MM.1S (cell line): ENCODE measurements around the gene ADIPOR2.

ENCODE experiments used
- DNase-seq: peaks from one replicate; pipeline ENCODE4 v3.0.0-alpha.2; 2015
- H2AFZ ChIP-seq: fragments of 300-600 bp; sonication (generic); 2 replicates; pipeline ENCODE4 v1.6.0; 2016; ENCODE audit warnings: antibody characterized with exemption, low read length
- H3F3A ChIP-seq: fragments of 300-600 bp; sonication (generic); 2 replicates; pipeline ENCODE4 v1.6.1; 2016; ENCODE audit warnings: mild to moderate bottlenecking, antibody characterized with exemption, low read length, moderate library complexity, mixed read lengths; ENCODE audit not compliant: insufficient read depth
- H3K27ac ChIP-seq: fragments of 300-600 bp; sonication (generic); 2 replicates; pipeline ENCODE4 v1.5.1; 2016; ENCODE audit warnings: mild to moderate bottlenecking, low read length
- H3K27me3 ChIP-seq: fragments of 300-600 bp; sonication (generic); replicated peaks from 2 replicates; pipeline ENCODE4 v1.6.0; 2016; ENCODE audit warnings: low read length; ENCODE audit not compliant: insufficient read depth
- H3K36me3 ChIP-seq: fragments of 300-600 bp; sonication (generic); replicated peaks from 2 replicates; pipeline ENCODE4 v1.6.1; 2016; ENCODE audit warnings: mild to moderate bottlenecking, low read length, mixed read lengths; ENCODE audit not compliant: insufficient read depth
- H3K4me1 ChIP-seq: fragments of 300-600 bp; sonication (generic); 2 replicates; pipeline ENCODE4 v1.6.1; 2016; ENCODE audit warnings: low read length, mixed read lengths
- H3K4me2 ChIP-seq: fragments of 300-600 bp; sonication (generic); 2 replicates; pipeline ENCODE4 v1.6.0; 2016; ENCODE audit warnings: low read depth, low read length
- H3K4me3 ChIP-seq: fragments of 300-600 bp; sonication (generic); 2 replicates; pipeline ENCODE4 v1.5.1; 2016; ENCODE audit warnings: low read length, mixed read lengths
- H3K79me2 ChIP-seq: fragments of 300-600 bp; sonication (generic); 2 replicates; pipeline ENCODE4 v1.6.1; 2016; ENCODE audit warnings: mixed run types, low read length, mixed read lengths
- H3K9ac ChIP-seq: fragments of 300-600 bp; sonication (generic); 2 replicates; pipeline ENCODE4 v1.6.1; 2016; ENCODE audit warnings: low read length, mixed read lengths
- H3K9me2 ChIP-seq: fragments of 300-600 bp; sonication (generic); replicated peaks from 2 replicates; pipeline ENCODE4 v1.6.1; 2016; ENCODE audit warnings: mild to moderate bottlenecking, low read length, mixed read lengths; ENCODE audit not compliant: insufficient read depth
- H3K9me3 ChIP-seq: fragments of 300-600 bp; sonication (generic); replicated peaks from 2 replicates; pipeline ENCODE4 v1.6.1; 2016; ENCODE audit warnings: mild to moderate bottlenecking, low read length, mixed read lengths; ENCODE audit not compliant: insufficient read depth
- H4K20me1 ChIP-seq: fragments of 300-600 bp; sonication (generic); 2 replicates; pipeline ENCODE4 v1.6.1; 2016; ENCODE audit warnings: mild to moderate bottlenecking, low read length, moderate library complexity, mixed read lengths; ENCODE audit not compliant: insufficient read depth
- CTCF ChIP-seq: fragments of 300-600 bp; sonication (generic); IDR thresholded peaks from 2 replicates; pipeline ENCODE4 v1.5.1; 2016; ENCODE audit warnings: antibody characterized with exemption, low read length, mixed read lengths
- EZH2 ChIP-seq: fragments of 300-600 bp; sonication (generic); optimal IDR thresholded peaks from 2 replicates; pipeline ENCODE3; 2017; ENCODE audit warnings: low read depth, mild to moderate bottlenecking, antibody characterized with exemption, low read length, mixed read lengths
- EZH2phosphoT487 ChIP-seq: fragments of 300-600 bp; sonication (generic); IDR thresholded peaks from 2 replicates; pipeline ENCODE4 v1.6.1; 2018; ENCODE audit warnings: antibody characterized with exemption, low read length

ADIPOR2 gene

DNA sequence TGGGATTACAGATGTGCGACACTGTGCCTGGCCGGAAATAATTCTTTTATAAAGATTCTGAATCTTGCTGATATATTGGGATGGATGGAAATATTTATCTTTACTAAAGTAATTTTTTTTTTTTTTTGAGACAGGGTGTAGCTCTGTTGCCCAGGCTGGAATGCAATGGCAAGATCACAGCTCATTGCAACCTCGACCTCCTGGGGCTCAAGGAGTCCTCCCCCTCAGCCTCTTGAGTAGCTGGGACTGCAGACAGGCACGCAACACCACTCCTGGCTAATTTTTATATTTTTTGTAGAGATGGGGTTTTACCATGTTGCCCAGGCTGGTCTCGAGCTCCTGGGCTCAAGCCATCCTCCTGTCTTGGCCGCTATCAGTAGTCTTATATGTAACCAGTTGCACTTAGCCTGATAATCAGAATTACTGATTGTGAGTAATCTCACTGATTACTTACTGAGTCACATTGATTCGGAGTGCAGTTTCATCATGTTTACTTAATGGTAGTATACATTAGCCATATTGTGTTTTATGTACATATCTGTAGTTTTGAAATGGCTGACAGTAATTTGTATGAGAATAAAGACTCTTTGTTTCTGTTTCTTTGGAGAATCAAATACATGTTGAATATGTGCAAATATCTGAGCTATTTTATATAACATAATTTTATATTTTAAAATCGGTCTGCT, 79.1 kb downstream of the ADIPOR2 start:
- TF ChIP-seq CTCF (no peak), EZH2 (no peak), EZH2phosphoT487 (no peak)
- Histone ChIP-seq H3K27ac (no peak overlapping the region), H3K4me3 (no peak overlapping the region), H3K27me3 (no peaks in the 10 kb centered on the region), H4K20me1 (no peaks in the 10 kb centered on the region), H3K9me2 (no peaks in the 10 kb centered on the region), H3K4me1 (no peaks in the 10 kb centered on the region), H2AFZ (no peak overlapping the region), H3K9me3 (no peaks in the 10 kb centered on the region), H3K4me2 (no peak overlapping the region), H3K9ac (no peak overlapping the region), H3K36me3 (no peaks in the 10 kb centered on the region), H3F3A (no peaks in the 10 kb centered on the region), H3K79me2 (peaks cover 17% of the 10 kb centered on the region; the same call in 1 of the 2 replicates)
- no peak for DNase-seq

DNA sequence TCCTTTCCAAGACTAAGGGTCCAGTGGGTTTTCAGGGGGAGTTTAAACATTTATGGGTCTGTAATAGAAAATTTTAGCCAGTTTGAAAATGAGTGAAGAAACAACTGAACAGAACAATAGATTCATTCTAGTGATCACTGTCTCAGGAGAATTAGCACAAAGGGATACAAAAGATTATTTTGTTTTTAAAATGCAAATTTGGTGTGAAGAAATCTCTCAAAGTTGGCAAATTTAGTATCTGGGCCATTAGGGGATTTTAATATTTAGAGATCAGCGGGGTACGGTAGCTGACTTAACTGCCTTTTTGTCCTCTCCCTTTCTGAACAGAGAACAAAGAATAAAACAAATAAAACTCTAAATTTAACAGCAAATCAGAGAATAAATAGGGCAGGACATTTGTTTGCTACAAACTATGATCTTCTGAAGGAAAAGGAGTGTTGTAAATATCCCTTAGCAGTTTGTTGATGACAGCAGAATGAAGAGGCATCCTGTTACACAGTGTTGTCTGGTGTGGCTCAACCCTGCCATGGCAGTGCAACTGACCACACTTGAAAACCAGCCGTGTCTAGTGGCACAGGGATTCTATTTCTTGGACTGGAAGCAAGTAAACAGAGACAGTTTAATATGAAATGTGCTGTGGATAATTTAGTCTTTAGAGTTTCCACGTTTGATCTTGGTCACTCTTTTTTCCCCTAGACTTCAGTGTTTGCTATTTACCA, 83.2 kb downstream of the ADIPOR2 start:
- Histone ChIP-seq H3F3A (no peaks in the 10 kb centered on the region), H3K9me3 (no peaks in the 10 kb centered on the region), H3K4me2 (no peak overlapping the region), H3K27ac (no peak overlapping the region), H2AFZ (no peak overlapping the region), H3K9me2 (no peaks in the 10 kb centered on the region), H3K9ac (no peak overlapping the region), H3K36me3 (no peaks in the 10 kb centered on the region), H3K4me1 (no peaks in the 10 kb centered on the region), H4K20me1 (no peaks in the 10 kb centered on the region), H3K27me3 (no peaks in the 10 kb centered on the region), H3K79me2 (peaks cover 4% of the 10 kb centered on the region; the same call in 1 of the 2 replicates), H3K4me3 (no peak overlapping the region)
- no peak for TF ChIP-seq EZH2phosphoT487
- TF ChIP-seq CTCF, result no peak
- TF ChIP-seq EZH2, result no peak
- no peak for DNase-seq

GRCh38 chr12:1776170-1776921, 85.5 kb downstream of the ADIPOR2 start:
- H3K79me2 ChIP-seq, result 0 out of 2 replicates have a peak, but pooled peaks cover 4% of the 10 kb centered on the region
- H3K27me3 ChIP-seq, result no peaks in the 10 kb centered on the region
- H3K4me3 ChIP-seq, result no peak overlapping the region
- H3K9me2 ChIP-seq, result no peaks in the 10 kb centered on the region
- H3K36me3 ChIP-seq, result no peaks in the 10 kb centered on the region
- TF ChIP-seq EZH2, result no peak
- no peak for TF ChIP-seq CTCF
- no peak for TF ChIP-seq EZH2phosphoT487
- no peaks in the 10 kb centered on the region for H3K4me1 ChIP-seq
- no peaks in the 10 kb centered on the region for H3K9me3 ChIP-seq
- no peak overlapping the region for H3K27ac ChIP-seq
- no peak overlapping the region for H3K9ac ChIP-seq
- H2AFZ ChIP-seq, result no peak overlapping the region
- no peaks in the 10 kb centered on the region for H4K20me1 ChIP-seq
- no peaks in the 10 kb centered on the region for H3F3A ChIP-seq
- H3K4me2 ChIP-seq, result no peak overlapping the region
- no peak for DNase-seq
